Ovary (tissue), 9 donors: ENCODE results near the gene SERINC5. TPM values are rescaled to one million over a fixed set of nuclear protein-coding genes. Genes with fewer than 3 reads are reported as not detected.
"Not testable (repeated sequence)": the region's sequence is repeated elsewhere in the genome, so short reads cannot be mapped to it uniquely, and the experiment has no call there.

Experiments
- DNase-seq, 5 donors: peaks; one replicate each; pipeline ENCODE4 v3.0.0-alpha.2; 2019 to 2020
- H3K27ac ChIP-seq, 2 donors: fragments of 200-600 bp; one replicate each; pipeline versions ENCODE4 v1.5.1 to v1.8.0; 2019 to 2022
- H3K27me3 ChIP-seq: fragments of 200-600 bp; one replicate; pipeline ENCODE4 v1.8.0; 2022
- H3K36me3 ChIP-seq: fragments of 200-600 bp; sonication (generic); one replicate; pipeline ENCODE4 v1.5.1; 2019
- H3K4me1 ChIP-seq: one replicate; pipeline ENCODE4 v1.8.1; 2013; ENCODE audit warnings: mild to moderate bottlenecking, moderate library complexity; ENCODE audit not compliant: insufficient read depth
- H3K4me3 ChIP-seq: fragments of 200-600 bp; sonication (generic); one replicate; pipeline ENCODE4 v1.5.1; 2017
- H3K9me3 ChIP-seq, 2 donors: fragments of 200-600 bp in 1 of 2; sonication (generic) in 1 of 2; one replicate each; pipeline versions ENCODE4 v1.5.1 to v1.8.1; 2013 to 2019; ENCODE audit warnings: mild to moderate bottlenecking in 1 of 2, moderate library complexity in 1 of 2
- EP300 ChIP-seq: sonication (generic); formaldehyde crosslinking; IDR thresholded peaks from one replicate; pipeline ENCODE4 v1.6.1; 2017; ENCODE audit warnings: antibody characterized with exemption
- POLR2A ChIP-seq: fragments of 450-650 bp; IDR thresholded peaks from one replicate; pipeline ENCODE4 v1.6.1; 2017; ENCODE audit warnings: antibody characterized with exemption, mild to moderate bottlenecking, moderate library complexity
- WGBS, 3 donors: extraction: QIAGEN DNeasy Blood & Tissue Kit in 1 of 3; methylation state at CpG; one replicate each; pipeline versions ENCODE4 v1.1.5 to v1.1.7; 2013 to 2017; 5-methylcytosine and 5-hydroxymethylcytosine counted together
- intact Hi-C, 4 donors: fragments of 100-400 bp; cut with DNase I; formaldehyde crosslinking; loops; one replicate each; pipeline versions ENCODE4 v1.11.0 to v1.15.1; 2022 to 2023
- polyA plus RNA-seq, 2 donors: library from polyadenylated mRNA; stranded (reverse); fragments of 200-250 nt in 1 of 2; fragments of 350-450 nt in 1 of 2; fragmentation: Illumina TruSeq in 1 of 2; extraction: RNeasy Lipid Tissue Mini Kit (QIAGEN cat#74804) in 1 of 2; gene quantifications; one replicate each; pipeline ENCODE4 v1.2.3, GENCODE V29; 2013 to 2014
- total RNA-seq, 7 donors: library from RNA; depleted of rRNA in 2 of 7; stranded (reverse); fragments of >200 nt in 2 of 7; fragmentation: NEBNext Ultra II Directional in 3 of 7; extraction: Animal tissue kit (Norgen Biotek cat#: 25700) in 3 of 7; gene quantifications; one replicate each; pipeline versions ENCODE4 v1.1.0 to v1.2.4, GENCODE V29; 2016 to 2023
- TF ChIP-seq, protein P1 (sequence below), 3 donors: fragments of 450-650 bp in 2 of 3; fragments of 200-600 bp in 1 of 3; IDR thresholded peaks; one replicate each; pipeline versions ENCODE4 v1.5.1 to v1.8.0; 2016 to 2022; ENCODE audit warnings: antibody characterized with exemption in 3 of 3, mild to moderate bottlenecking in 1 of 3
- donor health status: DM: no; HTN: no; CAD: no; lungs with moderate emphysema.
- donor health status: DM: no; HTN: no; CAD: no.
- donor health status: Bipolar disorder and iron deficiency.
- donor health status: DM: yes; HTN: yes; CAD: no.
- donor health status: DM: no; HTN: no; CAD: no.
- donor health status: DM: yes; HTN: yes; CAD: no.

The SERINC5 gene
- total and polyA plus RNA-seq, 9 donors = 12.7 to 88.7 (median 44.5) TPM

DNA sequence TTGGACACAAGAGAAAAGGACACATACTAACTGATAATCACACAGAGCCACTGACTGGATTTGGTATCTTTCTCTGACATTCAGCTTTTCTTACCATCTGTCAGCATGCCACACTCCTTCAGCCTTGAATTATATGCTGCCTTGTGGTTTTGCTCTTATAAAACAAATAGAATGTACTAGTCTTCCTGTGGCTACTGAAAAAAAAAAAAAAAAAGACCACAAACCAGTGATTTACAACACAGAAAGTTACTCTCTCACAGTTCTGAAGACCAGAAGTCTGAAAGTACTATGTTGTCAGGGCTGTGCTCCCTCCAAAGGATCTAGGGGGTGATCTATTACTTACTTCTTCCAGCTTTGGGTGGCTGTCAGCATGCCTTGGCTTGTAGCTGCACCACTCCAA is 138.4 kb downstream of the SERINC5 start:
- Histone ChIP-seq H3K4me3 (no peak overlapping the region), H3K9me3 (no peaks in the 10 kb centered on the region), H3K4me1 (no peaks in the 10 kb centered on the region), H3K36me3 (no peaks in the 10 kb centered on the region), H3K27me3 (no peaks in the 10 kb centered on the region), H3K27ac (no peak overlapping the region)
- no peak for DNase-seq
- intact Hi-C loops = no loop called here
- TF ChIP-seq EP300 (no peak), POLR2A (no peak)
- TF ChIP-seq, protein P1, sequence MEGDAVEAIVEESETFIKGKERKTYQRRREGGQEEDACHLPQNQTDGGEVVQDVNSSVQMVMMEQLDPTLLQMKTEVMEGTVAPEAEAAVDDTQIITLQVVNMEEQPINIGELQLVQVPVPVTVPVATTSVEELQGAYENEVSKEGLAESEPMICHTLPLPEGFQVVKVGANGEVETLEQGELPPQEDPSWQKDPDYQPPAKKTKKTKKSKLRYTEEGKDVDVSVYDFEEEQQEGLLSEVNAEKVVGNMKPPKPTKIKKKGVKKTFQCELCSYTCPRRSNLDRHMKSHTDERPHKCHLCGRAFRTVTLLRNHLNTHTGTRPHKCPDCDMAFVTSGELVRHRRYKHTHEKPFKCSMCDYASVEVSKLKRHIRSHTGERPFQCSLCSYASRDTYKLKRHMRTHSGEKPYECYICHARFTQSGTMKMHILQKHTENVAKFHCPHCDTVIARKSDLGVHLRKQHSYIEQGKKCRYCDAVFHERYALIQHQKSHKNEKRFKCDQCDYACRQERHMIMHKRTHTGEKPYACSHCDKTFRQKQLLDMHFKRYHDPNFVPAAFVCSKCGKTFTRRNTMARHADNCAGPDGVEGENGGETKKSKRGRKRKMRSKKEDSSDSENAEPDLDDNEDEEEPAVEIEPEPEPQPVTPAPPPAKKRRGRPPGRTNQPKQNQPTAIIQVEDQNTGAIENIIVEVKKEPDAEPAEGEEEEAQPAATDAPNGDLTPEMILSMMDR (IDR thresholded peaks at IDR 0.05) = no peak

GRCh38 chr5:80116465-80116864 is 139.4 kb downstream of the SERINC5 start:
- H3K9me3 ChIP-seq = no peaks in the 10 kb centered on the region
- intact Hi-C loops = no loop called here
- DNase-seq = no peak
- H3K4me3 ChIP-seq = no peak overlapping the region
- no peaks in the 10 kb centered on the region for H3K36me3 ChIP-seq
- H3K27ac ChIP-seq = no peak overlapping the region
- 73 to 82% (median 74%) methylated on average over 4 of the region's 4 CpGs for WGBS, 3 donors
- no peaks in the 10 kb centered on the region for H3K27me3 ChIP-seq
- TF ChIP-seq EP300 (no peak), POLR2A (no peak)
- TF ChIP-seq, protein P1 (IDR thresholded peaks at IDR 0.05) = no peak
- H3K4me1 ChIP-seq = no peaks in the 10 kb centered on the region

DNA sequence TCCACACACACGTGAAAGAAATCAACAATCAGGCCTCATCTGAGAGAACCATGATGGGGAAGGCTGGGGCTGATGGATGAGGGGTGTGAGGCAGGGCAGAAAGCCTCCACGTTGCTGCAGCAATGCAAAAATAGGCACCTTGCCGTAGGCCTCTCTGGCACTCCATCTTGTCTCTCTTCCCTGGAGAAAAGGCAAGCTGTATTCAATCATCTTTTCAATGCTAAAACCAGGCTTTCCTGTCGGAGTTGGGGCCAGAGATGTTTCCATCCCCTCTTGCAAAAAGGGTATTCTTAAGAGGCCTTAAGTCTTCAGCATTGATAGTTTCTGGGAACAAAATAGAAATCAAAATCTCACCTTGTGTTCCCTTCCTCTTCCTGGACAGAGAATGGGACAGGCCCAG is 139.8 kb downstream of the SERINC5 start:
- no peaks in the 10 kb centered on the region for H3K4me1 ChIP-seq
- H3K36me3 ChIP-seq = no peaks in the 10 kb centered on the region
- TF ChIP-seq, protein P1 (IDR thresholded peaks at IDR 0.05) = no peak
- TF ChIP-seq EP300 (no peak), POLR2A (no peak)
- no peaks in the 10 kb centered on the region for H3K27me3 ChIP-seq
- no peak overlapping the region for H3K4me3 ChIP-seq
- 85 to 87% (median 85%) methylated on average over 4 of the region's 4 CpGs for WGBS, 3 donors
- no peak for DNase-seq
- no peak overlapping the region for H3K27ac ChIP-seq
- intact Hi-C loops = no loop called here
- no peaks in the 10 kb centered on the region for H3K9me3 ChIP-seq

DNA sequence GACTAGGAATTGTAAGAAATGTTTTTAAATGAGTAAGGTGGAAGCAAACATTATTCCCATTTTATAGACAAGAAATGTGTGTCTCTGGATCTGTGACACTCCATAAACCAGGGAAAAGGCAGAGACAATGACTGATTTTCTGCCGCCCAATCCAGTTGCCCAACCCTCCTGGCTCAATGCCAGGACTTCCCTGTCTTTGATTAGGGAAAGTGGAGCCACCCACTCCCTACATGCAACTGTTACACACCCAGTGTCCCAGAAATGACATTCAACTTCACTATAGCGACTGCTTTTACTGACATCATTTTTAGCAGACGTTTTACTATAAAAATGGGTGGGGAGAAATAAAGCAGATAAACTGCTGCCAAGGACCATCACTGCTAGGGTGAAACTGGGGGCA is 141.0 kb downstream of the SERINC5 start:
- no peaks in the 10 kb centered on the region for H3K27me3 ChIP-seq
- no peak for TF ChIP-seq EP300
- TF ChIP-seq, protein P1 (IDR thresholded peaks at IDR 0.05) = no peak
- TF ChIP-seq POLR2A = no peak
- intact Hi-C loops = no loop called here
- H3K4me3 ChIP-seq = no peak overlapping the region
- DNase-seq = no peak
- WGBS, 3 donors = 76 to 89% (median 83%) methylated on average over 3 of the region's 3 CpGs
- peaks cover 1% of the 10 kb centered on the region for H3K4me1 ChIP-seq
- no peaks in the 10 kb centered on the region for H3K9me3 ChIP-seq
- H3K27ac ChIP-seq = no peak overlapping the region
- no peaks in the 10 kb centered on the region for H3K36me3 ChIP-seq

DNA sequence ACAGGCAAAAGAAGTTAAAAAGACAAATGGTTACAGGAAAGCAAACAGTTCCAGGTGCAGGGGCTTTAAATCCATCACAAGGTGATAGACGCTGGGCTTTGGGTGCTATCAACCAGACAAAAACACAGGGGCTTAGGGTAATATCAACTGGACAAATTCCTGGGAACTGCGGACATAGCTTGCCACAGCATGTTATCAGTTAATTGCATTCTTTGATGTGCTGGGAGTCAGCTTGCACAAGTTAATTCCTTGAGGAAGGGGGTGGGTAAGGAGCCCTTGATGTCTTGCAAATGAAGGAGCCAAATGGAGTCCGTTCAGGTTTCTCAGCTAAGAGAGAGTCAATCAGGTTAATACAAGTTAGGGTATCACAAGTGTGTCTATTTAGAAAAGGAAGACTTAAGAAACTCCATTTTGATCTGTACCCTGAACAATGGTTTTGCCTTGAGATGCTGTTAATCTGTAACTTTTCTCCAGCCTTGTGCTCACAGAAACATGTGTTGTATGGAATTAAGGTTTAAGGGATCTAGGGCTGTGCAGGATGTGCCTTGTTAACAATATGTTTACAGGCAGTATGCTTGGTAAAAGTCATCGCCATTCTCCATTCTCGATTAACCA is 144.4 kb downstream of the SERINC5 start:
- H3K4me3 ChIP-seq, H3K27me3 ChIP-seq, DNase-seq, H3K9me3 ChIP-seq, H3K27ac ChIP-seq, H3K36me3 ChIP-seq, H3K4me1 ChIP-seq, intact Hi-C loops: not testable (repeated sequence)
- 33 to 45% (median 39%) methylated on average over 5 of the region's 5 CpGs for WGBS, 3 donors
